ENCODE results near the gene VPS45.
A peak's percentile ranks its signal among the peaks of the same experiment; 100 is the strongest.

VPS45 gene

GRCh38 chr1:150152772-150153456 is 85.3 kb downstream of the VPS45 start:
- H3K9ac ChIP-seq (ENCODE audit: low read length), result peak overlapping the region; percentile 27
- H3K9me3 ChIP-seq (ENCODE audit: control insufficient read depth, low read length), result no peaks in the 10 kb centered on the region
- H3K4me1 ChIP-seq (ENCODE audit: control insufficient read depth, insufficient read depth, low read length), result peaks cover 3% of the 10 kb centered on the region
- no peak overlapping the region for H3K4me3 ChIP-seq (ENCODE audit: low read length)
- H3K27me3 ChIP-seq (ENCODE audit: control insufficient read depth, insufficient read depth, low read length), result peaks cover 18% of the 10 kb centered on the region
- H3K36me3 ChIP-seq (ENCODE audit: control insufficient read depth, insufficient read depth, low read length), result no peaks in the 10 kb centered on the region

- H3K9ac ChIP-seq (ENCODE audit: low read length), result no peak overlapping the region
- H3K4me1 ChIP-seq (ENCODE audit: control insufficient read depth, insufficient read depth, low read length), result peaks cover 3% of the 10 kb centered on the region
- H3K9me3 ChIP-seq (ENCODE audit: control insufficient read depth, low read length), result no peaks in the 10 kb centered on the region
- no peak overlapping the region for H3K4me3 ChIP-seq (ENCODE audit: low read length)
- H3K36me3 ChIP-seq (ENCODE audit: control insufficient read depth, insufficient read depth, low read length), result no peaks in the 10 kb centered on the region
- H3K27me3 ChIP-seq (ENCODE audit: control insufficient read depth, insufficient read depth, low read length), result peaks cover 10% of the 10 kb centered on the region
Observed at GRCh38 chr1:150154143-150154542, 86.6 kb downstream of the VPS45 start.

DNA sequence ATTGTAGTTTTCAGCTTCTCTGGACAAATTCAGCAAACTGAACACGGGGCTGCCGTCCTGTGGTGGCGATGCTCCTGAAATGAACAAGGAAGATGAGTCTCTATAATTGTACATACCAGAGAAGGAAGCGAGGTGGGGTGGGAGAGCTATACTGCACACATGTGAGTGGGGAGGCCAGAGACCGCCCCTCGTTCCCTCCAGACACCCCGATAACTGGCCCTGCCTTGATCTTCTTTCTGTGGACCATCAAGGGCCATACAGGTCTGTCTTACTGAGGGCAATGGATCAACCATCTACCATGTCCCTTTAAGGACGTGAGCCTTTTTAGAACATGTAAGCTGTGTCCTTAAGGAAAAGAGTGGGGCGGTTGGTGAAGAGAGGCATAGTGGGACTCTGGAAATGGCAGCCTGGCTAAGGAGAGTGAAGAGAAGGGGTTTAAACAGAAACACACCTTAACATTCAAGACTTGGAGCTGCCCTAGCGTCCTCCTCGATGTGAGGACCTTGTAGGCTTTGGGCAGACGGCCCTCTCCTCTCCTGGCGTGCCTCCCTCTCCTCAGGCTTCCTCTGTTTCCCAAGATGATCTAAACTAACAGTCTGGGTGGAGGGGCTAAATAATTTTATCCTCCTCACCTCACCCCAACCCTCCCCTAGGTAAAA is 88.0 kb downstream of the VPS45 start:
- Histone ChIP-seq H3K4me1 (ENCODE audit: control insufficient read depth, insufficient read depth, low read length) (peaks cover 3% of the 10 kb centered on the region), H3K4me3 (ENCODE audit: low read length) (no peak overlapping the region), H3K9ac (ENCODE audit: low read length) (no peak overlapping the region), H3K36me3 (ENCODE audit: control insufficient read depth, insufficient read depth, low read length) (no peaks in the 10 kb centered on the region), H3K9me3 (ENCODE audit: control insufficient read depth, low read length) (no peaks in the 10 kb centered on the region), H3K27me3 (ENCODE audit: control insufficient read depth, insufficient read depth, low read length) (peaks cover 7% of the 10 kb centered on the region)

GRCh38 chr1:150156868-150157603 is 89.5 kb downstream of the VPS45 start:
- no peaks in the 10 kb centered on the region for H3K27me3 ChIP-seq (ENCODE audit: control insufficient read depth, insufficient read depth, low read length)
- peaks cover 4% of the 10 kb centered on the region for H3K4me1 ChIP-seq (ENCODE audit: control insufficient read depth, insufficient read depth, low read length)
- no peaks in the 10 kb centered on the region for H3K9me3 ChIP-seq (ENCODE audit: control insufficient read depth, low read length)
- H3K9ac ChIP-seq (ENCODE audit: low read length), result no peak overlapping the region
- no peaks in the 10 kb centered on the region for H3K36me3 ChIP-seq (ENCODE audit: control insufficient read depth, insufficient read depth, low read length)
- H3K4me3 ChIP-seq (ENCODE audit: low read length), result no peak overlapping the region

DNA sequence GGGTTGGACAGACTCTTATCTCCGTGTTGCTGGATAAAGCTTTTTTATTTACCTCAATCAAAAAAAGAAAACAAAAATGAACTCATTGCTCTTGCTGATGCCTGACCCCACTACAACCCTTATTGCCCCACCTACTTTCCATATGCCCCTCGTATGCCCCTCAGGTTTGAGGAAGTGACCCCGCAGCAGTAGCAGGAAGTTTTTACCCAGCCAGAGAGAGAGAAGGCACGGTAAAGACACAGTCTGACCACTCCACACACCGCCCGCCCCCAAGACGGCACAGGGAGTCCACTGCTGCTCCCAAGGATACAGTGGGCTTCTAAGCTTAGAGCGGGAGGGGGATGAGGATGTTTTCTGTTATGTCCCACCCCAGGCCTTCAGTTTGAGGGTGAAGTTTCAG is 92.0 kb downstream of the VPS45 start:
- Histone ChIP-seq H3K9ac (ENCODE audit: low read length) (no peak overlapping the region), H3K4me3 (ENCODE audit: low read length) (no peak overlapping the region), H3K27me3 (ENCODE audit: control insufficient read depth, insufficient read depth, low read length) (no peaks in the 10 kb centered on the region), H3K4me1 (ENCODE audit: control insufficient read depth, insufficient read depth, low read length) (peaks cover 23% of the 10 kb centered on the region), H3K9me3 (ENCODE audit: control insufficient read depth, low read length) (no peaks in the 10 kb centered on the region), H3K36me3 (ENCODE audit: control insufficient read depth, insufficient read depth, low read length) (no peaks in the 10 kb centered on the region)

GRCh38 chr1:150160964-150161621 is 93.5 kb downstream of the VPS45 start:
- H3K9me3 ChIP-seq (ENCODE audit: control insufficient read depth, low read length), result no peaks in the 10 kb centered on the region
- no peak overlapping the region for H3K4me3 ChIP-seq (ENCODE audit: low read length)
- H3K27me3 ChIP-seq (ENCODE audit: control insufficient read depth, insufficient read depth, low read length), result no peaks in the 10 kb centered on the region
- H3K9ac ChIP-seq (ENCODE audit: low read length), result peak overlapping the region; percentile 37
- no peaks in the 10 kb centered on the region for H3K36me3 ChIP-seq (ENCODE audit: control insufficient read depth, insufficient read depth, low read length)
- H3K4me1 ChIP-seq (ENCODE audit: control insufficient read depth, insufficient read depth, low read length), result peaks cover 38% of the 10 kb centered on the region

- Histone ChIP-seq H3K9ac (ENCODE audit: low read length) (peak overlapping the region; percentile 69), H3K36me3 (ENCODE audit: control insufficient read depth, insufficient read depth, low read length) (no peaks in the 10 kb centered on the region), H3K9me3 (ENCODE audit: control insufficient read depth, low read length) (no peaks in the 10 kb centered on the region), H3K4me3 (ENCODE audit: low read length) (peak overlapping the region; percentile 4), H3K4me1 (ENCODE audit: control insufficient read depth, insufficient read depth, low read length) (peaks cover 38% of the 10 kb centered on the region), H3K27me3 (ENCODE audit: control insufficient read depth, insufficient read depth, low read length) (no peaks in the 10 kb centered on the region)
Observed at GRCh38 chr1:150161747-150162581, 94.4 kb downstream of the VPS45 start.

DNA sequence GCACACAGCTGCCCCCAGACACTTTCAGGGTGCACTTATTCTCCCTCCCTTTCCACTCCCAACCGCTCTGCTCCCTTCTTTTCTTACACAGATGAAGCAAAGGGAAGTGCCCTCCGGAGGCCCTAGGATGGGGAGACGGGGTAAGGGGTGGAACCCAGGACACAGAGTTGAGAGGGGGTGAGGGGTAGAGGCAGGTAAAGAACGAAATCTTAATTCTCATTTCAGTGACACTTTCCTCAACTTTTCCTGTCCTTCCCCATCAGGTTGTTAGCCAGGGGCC is 94.9 kb downstream of the VPS45 start:
- Histone ChIP-seq H3K4me3 (ENCODE audit: low read length) (peak overlapping the region; percentile 4), H3K4me1 (ENCODE audit: control insufficient read depth, insufficient read depth, low read length) (peaks cover 38% of the 10 kb centered on the region), H3K9me3 (ENCODE audit: control insufficient read depth, low read length) (no peaks in the 10 kb centered on the region), H3K9ac (ENCODE audit: low read length) (peak overlapping the region; percentile 69), H3K36me3 (ENCODE audit: control insufficient read depth, insufficient read depth, low read length) (no peaks in the 10 kb centered on the region), H3K27me3 (ENCODE audit: control insufficient read depth, insufficient read depth, low read length) (no peaks in the 10 kb centered on the region)

DNA sequence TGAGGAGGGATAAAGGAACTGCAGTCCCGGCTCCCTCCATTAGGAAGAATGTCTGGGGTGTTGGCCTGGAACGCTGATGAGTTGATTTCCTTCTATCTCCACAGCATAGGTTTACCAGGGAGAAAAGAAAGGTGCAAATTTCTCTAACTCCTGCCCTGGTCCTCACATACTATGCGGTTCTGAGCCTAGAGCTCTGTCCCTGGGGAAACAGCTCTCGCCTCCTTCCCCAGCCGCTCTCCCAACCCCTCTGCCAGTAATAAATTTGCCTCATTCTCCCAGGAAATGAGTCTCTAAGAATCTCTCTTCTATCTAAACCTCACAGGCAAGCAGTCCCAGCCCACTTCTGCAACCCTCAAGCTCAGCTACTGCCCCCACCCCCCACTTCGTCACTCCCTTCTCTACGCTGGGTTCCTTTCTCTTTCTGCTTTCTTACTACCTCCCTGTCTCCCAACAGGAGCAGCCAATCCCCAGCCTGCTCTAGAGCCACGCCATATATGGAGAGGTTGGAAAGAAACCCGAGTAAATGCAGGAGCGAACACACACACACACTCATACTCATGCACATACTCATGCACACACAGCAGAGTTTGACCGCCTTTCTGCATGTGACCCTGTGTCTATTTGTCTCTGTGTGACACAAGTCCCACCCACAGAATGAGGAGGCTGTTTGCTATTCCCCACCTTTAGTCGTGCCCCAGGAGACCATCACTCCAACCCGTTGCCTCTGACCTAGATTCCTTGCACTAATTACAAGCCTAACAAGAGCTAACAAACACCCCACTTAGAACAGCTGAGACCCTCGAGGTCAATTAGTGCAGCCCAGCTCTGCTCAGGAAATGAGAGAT is 95.5 kb downstream of the VPS45 start:
- Histone ChIP-seq H3K9me3 (ENCODE audit: control insufficient read depth, low read length) (no peaks in the 10 kb centered on the region), H3K9ac (ENCODE audit: low read length) (peak overlapping the region; percentile 69), H3K4me1 (ENCODE audit: control insufficient read depth, insufficient read depth, low read length) (peaks cover 38% of the 10 kb centered on the region), H3K36me3 (ENCODE audit: control insufficient read depth, insufficient read depth, low read length) (no peaks in the 10 kb centered on the region), H3K4me3 (ENCODE audit: low read length) (peak overlapping the region; percentile 4), H3K27me3 (ENCODE audit: control insufficient read depth, insufficient read depth, low read length) (no peaks in the 10 kb centered on the region)

DNA sequence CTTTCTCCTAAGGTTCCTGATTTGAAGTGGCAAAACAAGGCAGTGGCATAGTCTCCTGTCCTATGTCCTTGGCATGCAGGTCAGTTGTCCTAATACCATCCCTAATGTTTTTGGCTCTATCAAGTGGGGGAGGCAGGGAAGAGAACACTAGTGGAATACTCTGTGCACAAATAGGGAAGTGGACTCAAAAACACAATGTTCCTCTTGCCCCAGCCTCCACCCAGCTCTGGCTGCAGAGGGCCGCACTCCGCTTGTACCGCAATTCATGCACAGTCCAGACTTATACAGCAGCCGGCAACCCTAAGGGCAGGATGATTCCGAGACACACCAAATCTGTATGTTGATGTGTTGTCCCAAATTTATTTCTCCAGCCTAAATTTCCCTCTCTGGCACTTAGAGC is 96.6 kb downstream of the VPS45 start:
- Histone ChIP-seq H3K4me1 (ENCODE audit: control insufficient read depth, insufficient read depth, low read length) (peaks cover 42% of the 10 kb centered on the region), H3K27me3 (ENCODE audit: control insufficient read depth, insufficient read depth, low read length) (no peaks in the 10 kb centered on the region), H3K4me3 (ENCODE audit: low read length) (no peak overlapping the region), H3K36me3 (ENCODE audit: control insufficient read depth, insufficient read depth, low read length) (no peaks in the 10 kb centered on the region), H3K9me3 (ENCODE audit: control insufficient read depth, low read length) (no peaks in the 10 kb centered on the region), H3K9ac (ENCODE audit: low read length) (no peak overlapping the region)

DNA sequence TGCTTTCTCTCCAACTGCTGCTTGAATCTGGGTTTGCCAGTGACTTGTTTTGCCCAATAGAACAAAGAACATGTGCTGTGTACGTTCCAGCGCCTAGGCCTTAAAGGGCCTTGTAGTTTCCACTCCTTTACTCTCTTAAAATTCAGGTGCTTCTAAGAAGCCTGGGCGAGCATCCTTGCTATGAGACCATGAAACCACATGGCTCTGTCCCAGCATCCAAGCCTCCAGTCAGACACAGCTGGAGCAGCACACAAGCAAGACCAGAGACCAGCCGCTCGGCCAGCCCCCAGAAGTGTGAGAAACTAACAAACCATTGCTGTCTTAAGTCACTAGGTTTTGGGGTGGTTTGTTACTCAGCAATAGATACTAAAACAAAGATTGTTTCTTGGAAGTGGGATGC is 97.2 kb downstream of the VPS45 start:
- Histone ChIP-seq H3K9me3 (ENCODE audit: control insufficient read depth, low read length) (no peaks in the 10 kb centered on the region), H3K4me1 (ENCODE audit: control insufficient read depth, insufficient read depth, low read length) (peaks cover 43% of the 10 kb centered on the region), H3K36me3 (ENCODE audit: control insufficient read depth, insufficient read depth, low read length) (no peaks in the 10 kb centered on the region), H3K9ac (ENCODE audit: low read length) (peak overlapping the region; percentile 11), H3K27me3 (ENCODE audit: control insufficient read depth, insufficient read depth, low read length) (no peaks in the 10 kb centered on the region), H3K4me3 (ENCODE audit: low read length) (no peak overlapping the region)

All from mucosa of stomach (tissue), 1 donor.